CD4-positive, alpha-beta T cell treated with Interferon gamma for 1 hour (primary cell): ENCODE measurements around the gene OAT.
"Not testable (repeated sequence)": the region's sequence is repeated elsewhere in the genome, so short reads cannot be mapped to it uniquely, and the experiment has no call there.

Experiments
- DNase-seq: peaks from one replicate; pipeline ENCODE4 v3.0.0-alpha.2; 2020

The OAT gene

DNA sequence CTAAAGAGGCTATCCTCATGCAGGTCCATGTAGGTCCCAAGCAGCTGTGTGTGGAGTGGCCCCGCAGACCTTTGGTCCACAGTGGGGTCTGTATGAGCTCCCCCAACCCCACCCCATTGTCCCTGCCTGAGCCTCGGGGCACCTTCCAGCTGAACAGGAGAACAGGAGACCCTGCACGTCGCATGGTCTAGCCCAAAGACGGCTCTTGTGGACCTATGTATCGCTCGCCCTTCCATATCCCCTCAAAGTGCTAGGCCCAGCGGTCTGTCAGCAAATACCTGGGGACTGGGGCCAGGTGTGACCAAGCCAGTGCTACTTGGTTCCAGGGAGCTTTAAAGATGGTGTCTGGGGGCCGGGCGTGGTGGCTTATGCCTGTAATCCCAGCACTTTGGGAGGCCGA lies 43.0 kb downstream of the OAT start:
- no peak for DNase-seq

DNA sequence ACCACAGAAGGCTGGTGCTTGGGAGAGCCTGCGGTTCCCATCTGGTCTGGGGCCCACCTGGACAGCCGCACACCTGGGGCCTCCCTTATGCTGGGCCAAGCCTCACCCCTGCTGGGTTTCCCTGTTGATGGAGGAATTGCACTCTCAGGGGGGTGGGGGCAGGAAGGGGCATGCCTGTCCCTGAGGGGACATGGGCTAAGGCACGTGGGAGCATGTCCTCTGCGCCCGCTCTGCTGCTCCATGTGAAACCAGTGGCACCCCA lies 43.4 kb downstream of the OAT start:
- DNase-seq = no peak

DNA sequence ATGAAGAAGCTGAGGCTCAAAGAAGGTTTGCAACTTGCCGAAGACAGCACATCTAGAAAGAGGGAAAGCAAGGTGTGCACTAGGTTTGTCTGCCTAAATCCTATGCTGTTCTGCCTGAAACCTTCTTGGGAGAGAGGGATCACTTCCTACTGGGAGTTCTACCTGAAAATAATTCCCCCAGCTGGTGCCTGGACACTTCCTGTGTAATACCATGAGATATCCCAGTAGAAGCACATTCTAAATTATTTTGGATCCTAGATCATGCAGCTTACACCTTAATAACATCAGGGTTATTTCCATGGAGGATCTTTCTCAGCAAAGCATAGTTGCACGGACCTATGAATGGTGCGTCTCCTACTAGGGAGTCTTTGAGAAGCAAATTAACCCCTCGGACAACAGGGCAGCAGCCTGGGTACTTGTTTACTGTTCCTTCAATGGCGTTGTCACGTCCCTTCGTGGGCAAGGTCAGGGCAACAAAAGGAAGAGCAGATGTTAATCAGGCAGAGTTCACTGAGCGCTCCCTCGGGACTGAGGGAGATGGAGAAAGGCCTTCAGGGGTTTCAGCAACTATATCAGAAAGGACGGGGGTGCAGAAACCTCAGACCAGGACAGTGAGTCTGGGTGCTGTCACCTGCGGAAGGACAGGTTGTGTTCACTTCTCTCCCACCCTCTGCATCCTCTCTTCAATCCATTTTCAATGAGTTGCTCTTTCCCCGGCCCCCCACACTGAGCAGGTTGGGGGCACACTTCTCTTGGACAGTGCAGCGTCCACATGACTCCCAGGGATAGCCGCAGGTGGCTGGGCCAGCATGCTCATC lies 44.0 kb downstream of the OAT start:
- no peak for DNase-seq

DNA sequence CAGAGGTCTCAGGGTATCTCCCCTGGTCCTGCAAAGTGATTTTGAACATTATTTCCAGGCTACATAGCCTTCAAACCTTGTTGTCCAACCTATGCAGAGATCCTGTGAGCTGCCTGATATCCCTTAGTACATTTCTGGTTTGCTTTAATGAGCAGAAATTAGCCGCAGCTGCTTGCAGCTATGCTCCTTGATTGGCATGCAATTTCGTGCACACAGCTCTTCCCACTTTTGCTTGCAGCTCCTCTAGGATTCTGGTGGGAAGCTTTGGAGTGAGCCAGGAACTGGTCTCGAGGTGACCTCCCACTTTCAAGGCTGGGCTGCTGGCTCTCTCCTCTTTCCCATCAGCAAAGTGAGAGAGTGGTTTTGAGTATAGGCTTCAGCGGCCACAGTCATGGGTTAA lies 45.8 kb downstream of the OAT start:
- DNase-seq = no peak

DNA sequence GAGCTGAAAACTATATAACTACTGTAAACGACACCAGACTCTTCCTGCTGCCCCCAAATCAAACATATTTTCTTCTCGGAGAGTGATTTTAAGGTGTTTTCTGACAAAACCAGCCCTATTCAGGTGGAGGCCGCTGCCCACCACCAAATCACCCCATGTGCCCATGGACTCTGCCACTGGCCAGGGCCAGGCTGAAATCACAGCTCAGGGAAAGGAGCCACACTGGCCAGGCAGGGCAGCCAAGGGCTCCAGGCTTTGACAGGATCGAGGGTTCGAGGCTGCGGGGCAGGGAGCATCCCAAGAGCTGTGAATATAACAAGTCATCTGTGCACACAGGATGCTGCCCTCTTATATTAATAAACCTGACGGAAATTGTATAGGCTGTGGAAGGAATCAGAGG lies 48.3 kb downstream of the OAT start:
- no peak for DNase-seq

DNA sequence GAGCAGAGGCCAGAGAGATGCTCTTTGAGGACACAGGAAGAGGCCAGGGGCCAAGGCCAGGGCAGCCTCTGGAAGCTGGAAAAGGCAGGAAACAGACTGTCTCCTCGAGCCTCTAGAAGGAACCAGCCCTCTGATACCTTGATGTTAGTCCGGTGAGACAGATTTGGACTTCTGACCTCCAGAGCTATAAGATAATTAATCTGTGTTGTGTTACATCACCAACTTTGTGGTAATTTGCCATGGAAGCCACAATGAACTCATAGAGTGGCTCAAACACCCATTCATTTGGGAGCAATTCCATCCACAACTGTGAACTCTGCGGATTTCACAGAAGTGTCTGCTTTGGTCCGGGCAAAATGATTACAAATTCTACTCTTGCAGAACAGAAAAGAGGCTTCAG lies 48.7 kb downstream of the OAT start:
- DNase-seq = no peak

DNA sequence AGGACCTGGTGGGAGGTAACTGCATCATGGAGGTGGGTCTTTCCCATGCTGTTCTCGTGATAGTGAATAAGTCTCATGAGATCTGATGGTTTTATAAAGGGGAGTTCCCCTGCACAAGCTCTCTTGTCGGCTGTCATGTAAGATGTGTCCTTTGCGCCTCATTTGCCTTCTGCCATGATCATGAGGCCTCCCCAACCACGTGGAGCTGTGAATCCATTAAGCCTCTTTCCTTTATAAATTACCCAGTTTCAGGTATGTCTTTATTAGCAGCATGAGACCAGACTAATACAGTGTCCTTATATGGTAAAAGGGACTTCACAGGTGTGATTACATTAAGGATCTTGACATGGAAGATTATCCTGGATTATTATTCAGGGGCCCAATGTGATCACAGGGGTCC lies 49.2 kb downstream of the OAT start:
- not testable (repeated sequence) for DNase-seq

DNA sequence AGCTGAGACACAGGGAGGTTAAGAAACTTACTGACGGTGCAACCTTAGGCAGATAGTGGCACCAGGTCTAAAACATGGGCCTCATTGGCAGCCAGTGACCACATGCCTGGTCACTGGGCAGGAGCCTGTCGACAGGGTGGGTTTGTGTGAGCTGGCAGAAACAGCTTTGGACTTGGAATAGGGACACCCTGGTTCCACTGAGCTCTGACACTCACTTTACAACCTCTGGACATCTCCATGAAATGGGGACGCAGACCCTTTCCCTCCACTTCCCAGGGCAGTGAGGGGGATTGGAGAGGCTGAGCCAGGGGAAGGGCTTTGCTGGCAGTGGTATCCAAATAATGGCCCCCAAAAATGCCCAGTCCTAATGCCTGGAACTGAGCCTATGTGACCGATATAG lies 49.7 kb downstream of the OAT start:
- DNase-seq = no peak

DNA sequence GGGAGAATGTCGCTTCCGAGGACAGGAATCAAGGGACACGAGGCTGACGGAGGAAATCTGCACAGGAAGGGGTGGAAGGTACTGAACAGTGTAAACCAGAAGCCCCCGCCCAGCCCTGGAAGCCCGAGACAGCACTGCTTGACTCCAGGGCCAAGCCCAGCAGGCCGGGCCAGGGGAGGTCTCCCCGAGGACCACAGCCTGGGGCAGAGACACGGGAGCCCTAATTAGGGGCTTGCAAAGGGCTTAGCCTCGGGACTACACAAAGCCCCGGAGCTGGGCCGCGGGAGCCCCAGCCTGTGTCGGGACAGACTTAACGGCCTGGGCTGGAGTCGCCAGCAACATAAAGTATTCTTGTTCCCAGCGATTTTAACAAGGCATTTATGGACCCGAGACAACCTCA lies 50.8 kb downstream of the OAT start:
- no peak for DNase-seq

DNA sequence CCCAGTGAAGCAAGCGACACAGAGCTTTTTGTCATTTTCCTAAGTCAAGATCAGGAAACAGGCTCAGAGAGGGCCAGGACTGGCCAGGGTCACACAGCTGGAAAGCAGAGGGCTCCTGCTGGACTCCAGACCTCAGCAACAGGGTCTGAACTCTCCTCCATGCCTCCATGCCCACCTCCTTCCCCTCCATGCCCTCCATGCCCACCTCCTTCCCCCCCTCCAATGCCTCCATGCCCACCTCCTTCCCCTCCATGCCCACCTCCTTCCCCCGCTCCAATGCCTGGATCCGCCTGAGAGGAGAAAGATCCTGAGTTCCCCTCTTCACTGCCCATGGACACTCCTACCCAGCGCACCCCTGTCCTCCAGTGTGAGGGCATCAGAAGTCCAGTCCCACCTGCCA lies 51.3 kb downstream of the OAT start:
- DNase-seq = no peak

DNA sequence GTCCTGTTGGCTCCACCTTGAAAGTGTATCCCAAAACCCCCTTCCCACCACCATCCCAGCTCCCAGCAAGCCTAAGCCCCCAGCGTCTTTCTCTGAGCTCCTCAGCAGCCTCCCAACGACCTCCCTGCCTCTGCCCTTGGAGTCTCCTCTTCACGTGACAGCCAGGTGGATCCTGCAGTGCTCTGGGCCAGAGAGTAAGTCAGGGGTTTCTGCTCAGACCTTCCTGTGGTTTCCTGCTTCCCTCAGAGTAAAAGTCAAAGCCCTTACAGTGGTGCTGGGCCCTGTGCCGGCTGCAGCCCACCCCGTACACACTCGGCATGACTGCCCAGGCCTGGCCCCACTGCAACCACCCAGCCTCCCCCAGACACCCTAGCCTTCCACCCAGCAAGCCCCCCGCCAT lies 51.9 kb downstream of the OAT start:
- DNase-seq = no peak

DNA sequence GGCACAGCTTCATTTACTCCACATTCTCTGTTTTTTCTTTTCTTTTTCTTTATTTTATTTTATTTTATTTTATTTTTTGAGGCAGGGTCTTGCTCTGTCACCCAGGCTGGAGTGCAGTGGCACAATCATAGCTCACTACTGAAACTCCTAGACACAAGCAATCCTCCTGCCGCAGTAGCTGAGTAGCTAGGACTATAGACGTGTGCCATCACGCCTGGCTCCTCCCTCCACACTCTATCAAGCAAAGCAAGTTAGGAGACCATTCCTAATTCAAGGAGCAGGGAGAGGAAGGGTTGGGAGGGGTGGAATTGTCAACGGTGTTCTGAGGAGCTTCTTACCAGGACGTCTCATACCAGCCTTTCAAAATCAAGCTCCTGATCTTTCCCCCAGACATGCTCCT lies 52.4 kb downstream of the OAT start:
- DNase-seq = no peak

DNA sequence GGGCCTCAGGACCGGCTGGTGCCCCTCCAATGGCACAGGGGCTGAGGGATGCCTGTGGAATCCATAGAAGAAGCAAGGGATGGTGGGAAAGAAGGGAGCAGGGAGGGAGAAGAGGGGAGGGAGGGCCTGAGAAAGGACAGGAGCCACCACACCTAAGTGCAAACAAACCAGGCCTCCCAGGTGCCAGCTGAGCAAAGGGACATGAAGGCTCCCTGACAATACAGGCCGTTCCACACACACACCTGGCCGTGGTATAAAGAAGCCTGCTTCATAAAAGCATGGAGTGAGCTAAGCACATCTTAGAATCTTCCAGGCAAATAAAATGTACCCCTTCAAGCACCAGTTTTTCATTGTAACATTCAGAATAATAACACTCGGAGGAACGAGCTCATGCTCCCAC lies 54.0 kb downstream of the OAT start:
- DNase-seq = no peak

DNA sequence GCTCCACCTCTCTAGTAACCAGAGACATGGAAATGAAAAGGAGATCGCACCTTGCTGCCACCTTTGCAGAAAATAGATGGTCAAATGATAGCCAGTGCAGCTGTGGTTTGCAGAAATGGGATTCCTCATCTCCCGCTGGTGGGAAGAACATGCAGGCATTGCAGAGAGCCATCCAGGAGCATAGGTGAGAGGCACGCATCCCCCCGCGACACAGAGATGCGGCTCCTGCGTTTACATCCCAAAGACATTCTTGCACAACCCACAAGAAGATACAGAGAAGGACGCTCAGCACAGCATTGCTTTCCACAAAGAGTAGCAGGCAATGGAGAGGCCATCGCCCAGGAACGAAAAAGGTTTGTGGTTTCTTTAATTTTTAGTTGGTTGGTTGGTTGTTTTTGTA lies 56.2 kb downstream of the OAT start:
- no peak for DNase-seq

DNA sequence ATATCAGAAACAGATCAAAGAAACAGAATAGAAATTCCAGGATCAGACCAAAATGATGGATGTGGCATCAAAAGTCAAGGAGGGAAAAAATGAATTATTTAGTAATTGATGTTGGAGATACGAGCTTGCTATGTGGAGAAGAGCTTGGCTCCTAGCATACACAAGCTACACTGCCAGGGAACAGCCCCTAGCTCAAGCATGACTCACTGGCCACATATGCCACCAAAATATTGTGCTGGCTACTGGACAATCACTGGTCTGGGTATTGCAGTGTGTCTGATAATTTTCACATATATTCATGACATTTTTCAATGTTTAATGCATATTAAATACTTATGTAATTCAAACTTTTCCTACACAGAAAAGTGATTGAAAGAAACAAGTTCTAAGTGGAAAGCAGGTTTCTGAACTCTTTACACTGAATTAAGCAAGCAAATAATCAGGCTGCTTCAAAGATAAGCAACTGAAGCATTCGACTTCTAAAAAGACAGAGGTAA lies 59.3 kb downstream of the OAT start:
- no peak for DNase-seq

DNA sequence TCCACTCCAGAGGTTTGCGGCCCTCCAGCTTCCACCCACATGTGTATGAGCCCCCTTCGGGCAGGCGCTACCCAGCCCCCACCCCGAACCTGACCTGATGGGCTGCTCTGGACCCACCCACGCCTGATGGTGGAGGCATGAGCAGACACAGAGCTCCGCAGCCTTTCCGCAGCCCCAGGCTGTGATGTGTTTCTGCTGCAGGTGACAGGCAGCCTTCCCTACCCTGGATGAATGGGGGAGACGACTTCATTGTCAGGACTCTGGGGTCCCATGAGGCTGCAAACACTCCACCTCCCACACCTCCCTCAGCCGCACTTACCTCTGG lies 61.2 kb downstream of the OAT start:
- DNase-seq = no peak

DNA sequence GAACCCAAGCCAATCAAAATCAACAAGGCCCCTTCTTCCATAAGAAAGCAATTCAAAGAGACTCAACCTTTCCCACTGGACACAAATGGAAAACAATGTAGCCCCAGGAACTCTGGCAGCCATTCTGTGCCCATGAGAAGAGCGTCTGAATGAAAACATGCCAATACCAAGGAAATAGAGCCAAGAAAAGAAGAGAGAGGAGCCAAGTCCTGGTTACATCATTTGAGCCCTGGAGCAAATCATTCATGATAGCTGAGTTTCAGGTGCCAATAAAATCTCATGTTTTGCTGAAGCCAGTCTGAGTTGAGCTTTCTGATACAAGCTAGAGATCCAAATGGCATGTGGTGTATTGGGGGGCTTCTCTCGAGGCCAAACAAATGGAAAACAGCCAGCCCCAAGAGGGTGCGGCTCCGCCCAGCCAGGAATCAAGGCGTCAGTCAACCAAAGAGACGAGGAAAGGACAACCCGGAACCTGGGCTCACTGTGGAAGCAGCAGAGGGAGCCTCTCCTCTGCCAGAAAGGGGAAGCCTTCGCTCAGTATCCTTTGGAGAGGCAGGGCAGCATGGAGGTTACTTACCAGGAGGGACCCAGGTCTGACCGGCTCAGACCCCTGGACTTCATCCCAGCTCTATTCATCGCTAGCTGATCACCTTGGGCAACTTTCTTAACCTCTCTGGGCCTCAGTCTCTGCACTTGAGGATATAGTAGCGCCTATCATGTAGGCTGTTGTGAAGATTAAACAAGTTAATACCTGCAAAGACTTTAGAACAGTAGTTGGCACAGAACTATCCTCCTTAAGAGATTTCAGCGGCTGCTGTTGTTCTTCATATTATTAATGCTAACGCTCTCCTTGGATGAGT lies 61.8 kb downstream of the OAT start:
- no peak for DNase-seq

DNA sequence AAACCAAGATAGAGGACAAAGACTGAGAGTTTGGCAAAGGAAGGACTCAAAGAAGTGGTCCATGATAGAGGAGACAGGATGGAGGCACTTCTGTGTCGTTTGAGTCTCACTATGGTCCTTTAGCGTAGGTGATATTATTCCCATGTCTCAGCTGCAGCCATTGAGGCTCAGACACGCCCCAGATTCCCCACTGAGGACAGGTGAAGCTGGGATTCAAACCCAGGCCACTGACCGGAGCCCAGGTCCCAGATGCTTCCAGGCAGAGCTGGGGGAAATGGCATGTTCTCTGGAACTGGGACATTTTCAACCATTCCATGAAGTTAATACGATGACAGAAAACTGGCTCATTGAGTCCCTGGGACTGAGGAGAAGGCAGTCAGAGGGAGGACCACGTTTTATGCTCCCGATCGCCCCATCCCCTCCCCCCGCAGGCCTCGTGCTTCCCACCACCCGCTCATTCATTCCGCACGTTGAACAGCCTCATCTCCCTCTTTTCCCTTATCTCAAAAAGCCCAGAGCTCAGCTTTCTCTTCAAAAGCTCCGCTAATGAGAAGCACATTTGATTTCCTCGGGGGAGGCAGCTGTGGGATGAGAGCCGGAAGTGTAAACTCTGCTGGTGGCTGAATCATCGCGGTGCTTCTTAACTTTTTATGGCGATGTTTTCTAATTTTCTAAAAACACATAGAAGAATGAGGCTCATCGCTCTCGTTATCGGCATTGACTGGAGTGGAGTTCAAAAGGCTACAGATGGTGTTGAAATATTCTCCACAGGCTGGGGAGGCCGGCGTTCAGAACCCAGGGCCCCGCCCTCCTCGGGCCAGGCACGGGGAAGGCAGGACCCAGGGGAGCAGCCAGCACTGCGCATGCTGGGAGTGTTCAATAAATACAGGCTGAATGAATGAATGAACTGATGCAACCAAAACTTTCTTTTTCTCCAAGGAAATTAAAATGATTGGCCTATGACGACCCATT lies 64.0 kb downstream of the OAT start:
- peak; percentile 26 for DNase-seq

DNA sequence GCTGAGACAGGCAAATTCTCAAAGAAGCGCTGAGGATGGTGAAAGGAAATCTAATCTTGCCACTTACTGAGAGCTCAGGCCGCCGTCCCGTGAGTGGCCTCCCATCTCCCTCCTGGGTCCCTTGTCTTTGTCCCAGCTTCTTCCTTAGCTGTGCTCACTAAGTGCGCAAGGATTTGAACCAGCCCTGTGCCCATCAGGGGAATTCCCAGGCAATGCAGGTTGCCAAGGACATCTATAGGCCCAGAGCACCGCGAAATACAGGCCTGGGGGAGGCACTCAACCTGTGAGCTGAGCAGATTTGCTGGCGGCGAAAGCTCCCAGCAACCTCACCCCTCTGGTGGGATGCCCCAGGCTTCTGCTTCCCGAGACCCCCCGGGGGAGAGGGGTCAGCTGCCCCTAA lies 64.8 kb downstream of the OAT start:
- DNase-seq = no peak

DNA sequence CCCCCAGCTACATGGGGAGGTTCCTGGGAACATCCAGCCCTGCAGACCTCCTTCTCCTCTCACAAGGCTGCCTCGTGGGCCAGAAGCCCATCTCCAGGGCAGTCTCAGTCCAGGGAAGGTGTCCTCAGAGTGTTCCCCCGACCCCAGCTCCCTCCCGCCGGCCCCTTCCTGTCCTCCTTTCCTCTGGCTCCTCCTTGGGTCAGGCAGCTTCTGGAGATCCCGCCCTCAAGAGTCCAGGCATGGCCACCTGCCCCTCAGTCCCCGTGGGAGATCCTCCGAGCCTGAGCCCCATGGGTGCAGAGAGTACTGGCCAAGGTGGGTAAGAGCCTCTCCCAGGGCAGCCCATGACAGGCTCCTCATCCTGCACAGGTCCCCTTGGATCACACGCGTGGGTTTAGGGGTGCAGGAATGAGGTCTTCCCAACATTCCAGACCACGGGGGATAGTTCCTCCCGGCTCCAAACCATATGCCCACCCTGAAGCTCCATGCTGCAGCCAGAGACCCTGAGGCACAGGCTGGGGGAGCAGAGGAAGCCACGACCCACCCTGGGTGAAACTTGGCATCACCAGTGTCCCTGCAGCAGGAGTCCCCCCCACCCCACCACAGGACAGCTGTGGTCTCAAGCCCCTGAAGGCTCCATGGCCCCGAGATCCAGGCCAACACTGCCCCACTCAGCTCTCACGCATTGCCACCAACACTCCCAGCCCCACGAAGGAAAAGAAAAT lies 65.5 kb downstream of the OAT start:
- DNase-seq = no peak

DNA sequence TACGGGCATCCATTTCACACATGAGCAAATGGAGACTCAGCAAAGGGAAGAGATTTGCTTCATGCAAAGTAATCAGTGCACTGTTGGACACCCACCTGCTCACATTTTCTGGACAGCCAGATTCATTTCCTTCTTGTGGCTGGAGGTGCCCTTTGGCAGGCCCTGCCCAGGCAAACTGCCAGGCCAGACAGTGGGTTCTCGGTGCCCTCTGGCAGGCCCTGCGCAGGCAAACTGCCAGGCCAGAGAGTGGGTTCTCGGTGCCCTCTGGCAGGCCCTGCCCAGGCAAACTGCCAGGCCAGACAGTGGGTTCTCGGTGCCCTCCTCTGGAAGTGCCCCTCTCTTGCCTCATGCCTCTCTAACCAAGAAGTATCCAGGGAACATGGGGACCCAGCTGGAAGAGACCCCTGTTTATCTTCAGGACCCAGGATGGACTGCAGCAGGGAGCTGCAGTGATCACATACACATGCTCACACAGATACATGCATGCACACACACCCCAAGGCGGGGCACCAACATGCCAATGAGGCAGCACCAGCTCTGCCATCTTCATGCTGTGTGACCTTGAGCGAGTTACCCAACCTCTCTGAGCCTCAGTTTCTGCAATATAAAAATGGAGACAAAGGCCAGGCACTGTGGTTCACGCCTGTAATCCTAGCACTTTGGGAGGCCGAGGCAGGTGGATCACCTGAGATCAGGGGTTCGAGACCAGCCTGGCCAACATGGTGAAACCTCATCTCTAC lies 67.1 kb downstream of the OAT start:
- DNase-seq = no peak

DNA sequence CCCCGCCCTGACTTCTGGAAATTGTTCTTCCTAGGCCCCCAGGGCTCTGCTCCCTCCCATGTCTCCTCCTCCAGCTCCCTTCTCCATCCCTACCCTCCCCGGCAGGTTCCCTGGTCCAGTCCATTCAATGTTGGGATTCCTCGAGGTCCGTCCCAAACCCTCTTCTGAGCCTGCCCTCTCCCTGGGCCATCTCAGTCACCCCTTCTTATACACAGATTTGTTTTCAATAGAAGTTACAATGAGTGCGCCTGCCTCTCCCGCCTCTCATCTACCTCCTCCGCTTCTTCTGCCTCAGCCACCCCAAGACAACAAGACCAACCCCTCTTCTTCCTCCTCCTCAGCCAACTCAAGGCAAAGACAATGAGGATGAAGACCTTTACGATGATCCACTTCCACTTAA lies 67.9 kb downstream of the OAT start:
- DNase-seq = no peak
